Sigmoid colon (tissue), 4 donors: ENCODE results near the gene MCFD2.

Experiments
- EP300 ChIP-seq, 4 donors: sonication (generic); formaldehyde crosslinking; IDR thresholded peaks; one replicate each; pipeline ENCODE4 v1.6.1; 2017; ENCODE audit warnings: antibody characterized with exemption in 4 of 4
- TF ChIP-seq, protein P1 (sequence below), 4 experiments: fragments of 450-650 bp in 3 of 4; fragments of 200-600 bp in 1 of 4; IDR thresholded peaks; one replicate each; pipeline ENCODE4 v1.5.1; 2016 to 2019; ENCODE audit warnings: antibody characterized with exemption in 4 of 4, mild to moderate bottlenecking in 3 of 4, moderate library complexity in 2 of 4

DNA sequence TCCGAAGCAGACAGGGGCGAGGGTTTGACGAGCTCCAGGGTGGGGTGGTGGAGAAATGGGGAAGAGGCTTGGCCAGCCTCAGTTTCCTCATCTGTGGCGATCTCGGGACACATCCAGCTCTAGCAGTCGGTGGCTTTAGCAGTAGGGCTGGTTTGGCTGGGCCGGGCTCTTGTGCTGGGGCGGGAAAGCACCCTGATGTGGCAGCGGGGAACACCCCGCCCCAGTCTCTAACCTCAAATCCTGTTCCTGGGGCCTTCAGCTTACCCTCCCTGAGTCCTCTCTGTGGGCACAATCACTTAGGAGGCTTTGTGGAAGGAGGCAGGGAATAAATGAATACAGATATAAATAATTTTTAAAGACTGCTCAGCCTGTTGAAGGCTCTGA is 26.5 kb upstream of the MCFD2 start:
- no peak for TF ChIP-seq EP300 (IDR thresholded peaks at IDR 0.05)
- TF ChIP-seq, protein P1, sequence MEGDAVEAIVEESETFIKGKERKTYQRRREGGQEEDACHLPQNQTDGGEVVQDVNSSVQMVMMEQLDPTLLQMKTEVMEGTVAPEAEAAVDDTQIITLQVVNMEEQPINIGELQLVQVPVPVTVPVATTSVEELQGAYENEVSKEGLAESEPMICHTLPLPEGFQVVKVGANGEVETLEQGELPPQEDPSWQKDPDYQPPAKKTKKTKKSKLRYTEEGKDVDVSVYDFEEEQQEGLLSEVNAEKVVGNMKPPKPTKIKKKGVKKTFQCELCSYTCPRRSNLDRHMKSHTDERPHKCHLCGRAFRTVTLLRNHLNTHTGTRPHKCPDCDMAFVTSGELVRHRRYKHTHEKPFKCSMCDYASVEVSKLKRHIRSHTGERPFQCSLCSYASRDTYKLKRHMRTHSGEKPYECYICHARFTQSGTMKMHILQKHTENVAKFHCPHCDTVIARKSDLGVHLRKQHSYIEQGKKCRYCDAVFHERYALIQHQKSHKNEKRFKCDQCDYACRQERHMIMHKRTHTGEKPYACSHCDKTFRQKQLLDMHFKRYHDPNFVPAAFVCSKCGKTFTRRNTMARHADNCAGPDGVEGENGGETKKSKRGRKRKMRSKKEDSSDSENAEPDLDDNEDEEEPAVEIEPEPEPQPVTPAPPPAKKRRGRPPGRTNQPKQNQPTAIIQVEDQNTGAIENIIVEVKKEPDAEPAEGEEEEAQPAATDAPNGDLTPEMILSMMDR (IDR thresholded peaks at IDR 0.05): no peak
